H9 (cell line): ENCODE measurements around the gene TSPYL6. TPM values are rescaled to one million over a fixed set of nuclear protein-coding genes. Genes with fewer than 3 reads are reported as not detected.

Experiments
- DNase-seq: peaks from one replicate; pipeline ENCODE4 v3.0.0-alpha.2; 2017
- H2AFZ ChIP-seq: one replicate; pipeline ENCODE4 v1.6.1; 2013; ENCODE audit warnings: mild to moderate bottlenecking, low read length, control low read depth, moderate library complexity
- H2AK5ac ChIP-seq: 2 replicates; pipeline ENCODE4 v1.6.1; 2013; ENCODE audit warnings: low read length, control low read depth, mixed read lengths; ENCODE audit not compliant: insufficient read length
- H2BK120ac ChIP-seq: one replicate; pipeline ENCODE4 v1.6.1; 2013; ENCODE audit warnings: low read depth, mild to moderate bottlenecking, low read length, control low read depth, inconsistent platforms; ENCODE audit not compliant: poor library complexity, severe bottlenecking
- H2BK12ac ChIP-seq: 2 replicates; pipeline ENCODE4 v1.6.1; 2013; ENCODE audit warnings: low read length, control low read depth, mixed read lengths, low read depth; ENCODE audit not compliant: insufficient read length
- H2BK15ac ChIP-seq: 2 replicates; pipeline ENCODE4 v1.6.1; 2013; ENCODE audit warnings: low read depth, low read length, control low read depth
- H2BK20ac ChIP-seq: one replicate; pipeline ENCODE4 v1.6.1; 2013; ENCODE audit warnings: low read depth, mild to moderate bottlenecking, low read length, control low read depth, inconsistent platforms; ENCODE audit not compliant: poor library complexity, severe bottlenecking
- H2BK5ac ChIP-seq: 2 replicates; pipeline ENCODE4 v1.6.1; 2013; ENCODE audit warnings: low read length, control low read depth, mixed read lengths; ENCODE audit not compliant: insufficient read length
- H3K14ac ChIP-seq: 2 replicates; pipeline ENCODE4 v1.6.1; 2013; ENCODE audit warnings: low read length, control low read depth; ENCODE audit not compliant: insufficient read depth
- H3K18ac ChIP-seq: 2 replicates; pipeline ENCODE4 v1.6.1; 2013; ENCODE audit warnings: low read depth, mild to moderate bottlenecking, mixed read lengths, low read length, control low read depth; ENCODE audit not compliant: insufficient read length
- H3K23ac ChIP-seq: 2 replicates; pipeline ENCODE4 v1.6.1; 2013; ENCODE audit warnings: low read length, control low read depth, mixed read lengths, low read depth; ENCODE audit not compliant: insufficient read length
- H3K23me2 ChIP-seq: 2 replicates; pipeline ENCODE4 v1.6.1; 2013; ENCODE audit warnings: low read depth, mild to moderate bottlenecking, mixed read lengths, low read length, control low read depth; ENCODE audit not compliant: insufficient read length, poor library complexity, severe bottlenecking
- H3K27ac ChIP-seq: 2 replicates; pipeline ENCODE4 v1.5.1; 2013; ENCODE audit warnings: low read length, control low read depth, mixed read lengths, low read depth; ENCODE audit not compliant: insufficient read length
- H3K27me3 ChIP-seq: 2 replicates; pipeline ENCODE4 v1.6.1; 2013; ENCODE audit warnings: low read length, control low read depth, inconsistent platforms; ENCODE audit not compliant: insufficient read depth
- H3K4ac ChIP-seq: 2 replicates; pipeline ENCODE4 v1.6.1; 2013; ENCODE audit warnings: low read depth, mild to moderate bottlenecking, control low read depth, inconsistent platforms, low read length, moderate library complexity
- H3K4me1 ChIP-seq: 2 replicates; pipeline ENCODE4 v1.6.1; 2013; ENCODE audit warnings: low read length, control low read depth, inconsistent platforms; ENCODE audit not compliant: insufficient read depth
- H3K4me2 ChIP-seq: 2 replicates; pipeline ENCODE4 v1.6.1; 2013; ENCODE audit warnings: low read length, control low read depth, mixed read lengths; ENCODE audit not compliant: insufficient read length, insufficient read depth
- H3K56ac ChIP-seq: 2 replicates; pipeline ENCODE4 v1.6.1; 2013; ENCODE audit warnings: low read depth, mild to moderate bottlenecking, mixed read lengths, low read length, control low read depth; ENCODE audit not compliant: insufficient read length
- H3K79me1 ChIP-seq: 2 replicates; pipeline ENCODE4 v1.6.1; 2013; ENCODE audit warnings: low read depth, mild to moderate bottlenecking, moderate library complexity, low read length, control low read depth, inconsistent platforms; ENCODE audit not compliant: insufficient read depth, poor library complexity, severe bottlenecking
- H3K79me2 ChIP-seq: 2 replicates; pipeline ENCODE4 v1.6.1; 2013; ENCODE audit warnings: low read length, control low read depth, inconsistent platforms; ENCODE audit not compliant: insufficient read depth
- H3K9ac ChIP-seq: 2 replicates; pipeline ENCODE4 v1.6.1; 2013; ENCODE audit warnings: low read length, control low read depth, mixed read lengths; ENCODE audit not compliant: insufficient read length; ENCODE audit errors: extremely low read depth
- H3K9me3 ChIP-seq: one replicate; pipeline ENCODE4 v1.6.1; 2013; ENCODE audit warnings: low read depth, low read length, inconsistent platforms; ENCODE audit not compliant: control insufficient read depth
- H3T11ph ChIP-seq: one replicate; pipeline ENCODE4 v1.6.1; 2013; ENCODE audit warnings: mild to moderate bottlenecking, low read length, control low read depth, inconsistent platforms
- H4K20me1 ChIP-seq: one replicate; pipeline ENCODE4 v1.6.1; 2013; ENCODE audit not compliant: control insufficient read depth, insufficient read length, insufficient read depth
- H4K5ac ChIP-seq: 2 replicates; pipeline ENCODE4 v1.6.1; 2013; ENCODE audit warnings: low read depth, mild to moderate bottlenecking, mixed read lengths, low read length, control low read depth; ENCODE audit not compliant: insufficient read length
- H4K8ac ChIP-seq: replicated peaks from 2 replicates; pipeline ENCODE4 v1.6.1; 2013; ENCODE audit warnings: low read length, control low read depth, mixed read lengths, low read depth; ENCODE audit not compliant: insufficient read length
- H4K91ac ChIP-seq: 2 replicates; pipeline ENCODE4 v1.6.1; 2013; ENCODE audit warnings: low read depth, mild to moderate bottlenecking, moderate library complexity, mixed read lengths, low read length, control low read depth; ENCODE audit not compliant: insufficient read length
- H3K27ac Mint-ChIP-seq, 3 experiments: 2 replicates in 2 of 3; 3 replicates in 1 of 3; pipeline ENCODE4 v1.8.0; 2020 to 2021; ENCODE audit warnings: mixed read lengths in 3 of 3, mild to moderate bottlenecking in 1 of 3, moderate library complexity in 1 of 3
- H3K27me3 Mint-ChIP-seq: 2 replicates; pipeline ENCODE4 v1.8.0; 2021; ENCODE audit warnings: low read depth, mild to moderate bottlenecking, moderate library complexity, mixed read lengths
- H3K36me3 Mint-ChIP-seq, 3 experiments: 2 replicates in 2 of 3; 3 replicates in 1 of 3; pipeline ENCODE4 v1.8.0; 2020 to 2021; ENCODE audit warnings: low read depth in 3 of 3, mixed read lengths in 3 of 3; ENCODE audit not compliant: insufficient read depth in 1 of 3
- H3K4me1 Mint-ChIP-seq, 2 experiments: 2 replicates each; pipeline ENCODE4 v1.8.0; 2020; ENCODE audit warnings: mixed read lengths in 2 of 2
- H3K4me3 Mint-ChIP-seq, 2 experiments: 2 replicates in 1 of 2; 3 replicates in 1 of 2; pipeline ENCODE4 v1.8.0; 2020 to 2021; ENCODE audit warnings: mild to moderate bottlenecking in 2 of 2, mixed read lengths in 2 of 2, moderate library complexity in 1 of 2
- H3K9me3 Mint-ChIP-seq, 2 experiments: 2 replicates in 1 of 2; 3 replicates in 1 of 2; pipeline ENCODE4 v1.8.0; 2020; ENCODE audit warnings: mild to moderate bottlenecking in 2 of 2, mixed read lengths in 2 of 2, moderate library complexity in 1 of 2
- CTCF ChIP-seq: fragments of 200-600 bp; sonication (generic); conservative IDR thresholded peaks from 3 replicates; pipeline ENCODE4 v1.8.0; 2021; ENCODE audit warnings: antibody characterized with exemption, mild to moderate bottlenecking
- total RNA-seq: library from RNA; stranded (reverse); gene quantifications from 2 replicates; pipeline ENCODE4 v1.2.1, GENCODE V29; 2021

TSPYL6 gene
- total RNA-seq, 1 experiment from 2014 or later = not detected

- Mint-ChIP-seq H3K4me3 (no peak overlapping the region), H3K4me1 (peaks cover 7 to 10% of the 10 kb centered on the region in 2 experiments), H3K36me3 (peaks cover 0 to 4% (median 0%) of the 10 kb centered on the region in 3 experiments; a peak in 4 of 7 replicates), H3K9me3 (peaks cover 0 to 3% of the 10 kb centered on the region in 2 experiments; a peak in 2 of 5 replicates), H3K27me3 (no peaks in the 10 kb centered on the region), H3K27ac (no peak overlapping the region)
- H2BK120ac ChIP-seq = no peak overlapping the region
- H3K79me1 ChIP-seq = no peaks in the 10 kb centered on the region
- no peaks in the 10 kb centered on the region for H3K9me3 ChIP-seq
- H2BK12ac ChIP-seq = no peak overlapping the region
- no peak overlapping the region for H2BK15ac ChIP-seq
- no peak for DNase-seq
- peaks cover 4% of the 10 kb centered on the region; the same call in 1 of the 2 replicates for H3K4me1 ChIP-seq
- H2BK5ac ChIP-seq = no peak overlapping the region
- H2AK5ac ChIP-seq = no peak overlapping the region
- H3K9ac ChIP-seq = no peak overlapping the region
- H3K4ac ChIP-seq = no peak overlapping the region
- no peak overlapping the region for H4K8ac ChIP-seq
- no peak overlapping the region for H2AFZ ChIP-seq
- no peak overlapping the region for H3K27ac ChIP-seq
- no peaks in the 10 kb centered on the region for H3K23me2 ChIP-seq
- no peak overlapping the region for H3K56ac ChIP-seq
- no peak overlapping the region for H4K5ac ChIP-seq
- no peak overlapping the region for H3K14ac ChIP-seq
- H3K27me3 ChIP-seq = no peaks in the 10 kb centered on the region
- no peak overlapping the region for H3K4me2 ChIP-seq
- no peak overlapping the region for H3K18ac ChIP-seq
- no peaks in the 10 kb centered on the region for H4K20me1 ChIP-seq
- H3K23ac ChIP-seq = no peak overlapping the region
- TF ChIP-seq CTCF = no peak
- no peak overlapping the region for H4K91ac ChIP-seq
- H3K79me2 ChIP-seq = no peaks in the 10 kb centered on the region
- H3T11ph ChIP-seq = no peak overlapping the region
- H2BK20ac ChIP-seq = no peak overlapping the region
Observed at GRCh38 chr2:54227798-54228197, 28.2 kb downstream of the TSPYL6 start.
